ENCODE results near the gene TNFAIP2. TPM values are rescaled to one million over a fixed set of nuclear protein-coding genes. Genes with fewer than 3 reads are reported as not detected.

The TNFAIP2 gene
- total RNA-seq, 1 donor from 2014 or later: 21.5 TPM

DNA sequence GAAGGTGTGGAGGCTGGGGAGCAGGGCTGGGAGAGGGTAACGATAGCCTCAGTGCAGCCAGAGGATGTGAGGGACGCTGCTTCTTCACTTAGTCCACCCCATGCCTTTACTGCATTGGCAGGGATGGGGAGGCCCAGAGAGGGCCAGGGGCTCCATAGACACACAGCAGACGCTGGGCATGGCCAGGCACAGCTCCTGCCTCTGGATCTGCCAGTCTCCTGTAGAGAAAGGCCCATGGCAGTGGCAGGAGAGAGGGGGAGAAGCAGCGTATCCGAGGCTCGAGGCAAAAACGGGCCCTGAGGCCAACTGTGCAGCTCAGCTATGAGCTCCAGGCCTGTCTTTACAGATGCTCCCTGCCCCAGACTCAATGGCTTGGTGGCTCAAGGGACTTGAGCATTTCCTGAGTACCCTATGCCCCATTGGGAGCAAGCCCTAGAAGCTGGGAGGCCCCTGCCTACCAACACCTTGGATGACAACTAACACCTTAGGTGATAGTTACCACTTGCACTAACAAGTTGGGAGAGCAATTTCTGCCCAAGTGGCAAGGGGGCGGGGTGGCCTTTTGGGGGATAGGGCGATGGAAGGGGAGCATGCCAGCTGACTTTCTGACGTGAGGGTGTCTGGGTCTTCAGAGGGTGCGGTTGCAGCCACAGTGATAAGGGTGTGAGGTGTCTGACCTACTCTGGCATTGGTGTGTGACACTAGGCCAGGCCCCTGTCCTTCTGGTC, 44.2 kb upstream of the TNFAIP2 start:
- TF ChIP-seq, protein P1, sequence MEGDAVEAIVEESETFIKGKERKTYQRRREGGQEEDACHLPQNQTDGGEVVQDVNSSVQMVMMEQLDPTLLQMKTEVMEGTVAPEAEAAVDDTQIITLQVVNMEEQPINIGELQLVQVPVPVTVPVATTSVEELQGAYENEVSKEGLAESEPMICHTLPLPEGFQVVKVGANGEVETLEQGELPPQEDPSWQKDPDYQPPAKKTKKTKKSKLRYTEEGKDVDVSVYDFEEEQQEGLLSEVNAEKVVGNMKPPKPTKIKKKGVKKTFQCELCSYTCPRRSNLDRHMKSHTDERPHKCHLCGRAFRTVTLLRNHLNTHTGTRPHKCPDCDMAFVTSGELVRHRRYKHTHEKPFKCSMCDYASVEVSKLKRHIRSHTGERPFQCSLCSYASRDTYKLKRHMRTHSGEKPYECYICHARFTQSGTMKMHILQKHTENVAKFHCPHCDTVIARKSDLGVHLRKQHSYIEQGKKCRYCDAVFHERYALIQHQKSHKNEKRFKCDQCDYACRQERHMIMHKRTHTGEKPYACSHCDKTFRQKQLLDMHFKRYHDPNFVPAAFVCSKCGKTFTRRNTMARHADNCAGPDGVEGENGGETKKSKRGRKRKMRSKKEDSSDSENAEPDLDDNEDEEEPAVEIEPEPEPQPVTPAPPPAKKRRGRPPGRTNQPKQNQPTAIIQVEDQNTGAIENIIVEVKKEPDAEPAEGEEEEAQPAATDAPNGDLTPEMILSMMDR (conservative IDR thresholded peaks at IDR 0.05): no peak
- Mint-ChIP-seq H3K27ac (no peak overlapping the region), H3K9me3 (no peaks in the 10 kb centered on the region), H3K36me3 (no peaks in the 10 kb centered on the region), H3K27me3 (peaks cover 4% of the 10 kb centered on the region), H3K4me3 (no peak overlapping the region), H3K4me1 (ENCODE audit: unreplicated experiment) (peaks cover 6% of the 10 kb centered on the region)
- no peak for DNase-seq (ENCODE audit: extremely low spot score, unreplicated experiment)

DNA sequence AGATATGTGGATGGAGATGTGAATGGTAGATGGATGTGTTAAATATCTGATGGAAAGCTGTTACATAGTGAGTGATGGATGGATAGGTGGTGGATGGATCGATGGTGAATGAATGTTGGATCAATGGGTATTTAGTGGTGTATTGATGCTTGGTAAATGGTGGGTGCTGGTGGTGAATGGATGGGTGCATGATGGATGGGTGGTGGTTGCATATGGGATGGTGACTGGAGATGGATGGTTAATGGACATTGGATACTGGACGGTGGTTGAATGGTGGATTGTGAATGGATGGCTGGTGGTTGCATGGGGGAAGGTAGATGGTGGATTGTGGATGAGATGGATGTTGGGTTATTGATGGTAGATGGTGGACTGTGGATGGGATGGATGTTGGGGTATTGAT, 41.3 kb upstream of the TNFAIP2 start:
- Mint-ChIP-seq H3K27me3 (peaks cover 21% of the 10 kb centered on the region), H3K4me3 (no peak overlapping the region), H3K4me1 (ENCODE audit: unreplicated experiment) (no peaks in the 10 kb centered on the region), H3K9me3 (no peaks in the 10 kb centered on the region), H3K27ac (no peak overlapping the region), H3K36me3 (no peaks in the 10 kb centered on the region)
- TF ChIP-seq, protein P1 (conservative IDR thresholded peaks at IDR 0.05): no peak
- DNase-seq (ENCODE audit: extremely low spot score, unreplicated experiment): no peak

DNA sequence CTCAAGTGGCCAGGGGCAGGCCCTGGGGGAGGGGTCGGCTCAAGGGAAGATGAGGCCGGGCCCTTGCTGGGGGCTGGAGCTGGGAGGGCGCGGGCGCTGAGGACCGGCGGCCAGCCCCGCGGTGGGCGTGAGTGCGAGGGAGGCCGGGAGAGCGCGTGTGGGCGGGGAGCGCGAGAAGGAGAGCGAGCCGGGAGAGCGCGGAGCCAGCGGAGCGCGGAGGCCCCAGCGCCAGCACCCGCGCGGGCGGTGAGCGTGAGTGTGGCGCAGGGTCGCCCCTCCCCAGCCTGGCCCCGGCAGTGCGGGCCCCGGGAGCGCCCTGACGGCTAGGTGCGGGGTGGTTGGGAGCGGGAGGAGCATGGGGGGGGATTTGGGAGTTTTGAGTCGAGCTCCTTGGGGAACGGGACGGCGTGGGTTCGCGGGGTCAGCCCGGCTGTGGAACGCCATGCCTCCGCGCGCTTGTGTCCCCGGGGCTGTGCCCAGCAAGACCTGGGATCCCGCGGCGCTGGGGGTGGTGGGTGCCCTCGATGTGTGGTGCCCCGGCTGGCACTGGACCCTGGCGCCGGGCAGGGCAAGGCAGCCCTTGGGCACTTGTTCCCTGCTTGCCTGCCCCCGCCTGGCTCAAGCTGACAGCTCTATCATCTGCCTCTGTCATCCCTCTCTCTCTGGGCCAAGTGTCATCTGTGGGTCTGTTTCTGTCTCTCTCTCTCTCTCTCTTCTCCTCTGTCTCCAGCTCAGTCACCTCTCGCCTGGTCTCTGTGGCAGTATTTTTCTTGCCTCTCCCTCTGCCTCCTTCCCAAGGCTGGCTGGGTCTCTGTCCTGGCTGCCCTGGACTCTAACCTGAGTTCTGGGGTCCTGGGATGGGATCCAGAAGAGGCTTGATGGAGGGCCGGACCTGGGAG, 39.0 kb upstream of the TNFAIP2 start, which contains the start of gene LBHD2:
Gene LBHD2, plus strand, starts transcription at position 190 of the 899 bp plus-strand sequence. CDS start 1,803 bp downstream, outside the sequence.
- no peaks in the 10 kb centered on the region for H3K36me3 Mint-ChIP-seq
- no peak within 1 kb of the TSS for H3K27ac Mint-ChIP-seq
- no peaks in the 10 kb centered on the region for H3K9me3 Mint-ChIP-seq
- no peaks in the 10 kb centered on the region for H3K4me1 Mint-ChIP-seq (ENCODE audit: unreplicated experiment)
- peak within 1 kb of the TSS; percentile 57 for H3K4me3 Mint-ChIP-seq
- DNase-seq (ENCODE audit: extremely low spot score, unreplicated experiment): no peak
- TF ChIP-seq, protein P1 (conservative IDR thresholded peaks at IDR 0.05): no peak
- peaks cover 21% of the 10 kb centered on the region for H3K27me3 Mint-ChIP-seq

DNA sequence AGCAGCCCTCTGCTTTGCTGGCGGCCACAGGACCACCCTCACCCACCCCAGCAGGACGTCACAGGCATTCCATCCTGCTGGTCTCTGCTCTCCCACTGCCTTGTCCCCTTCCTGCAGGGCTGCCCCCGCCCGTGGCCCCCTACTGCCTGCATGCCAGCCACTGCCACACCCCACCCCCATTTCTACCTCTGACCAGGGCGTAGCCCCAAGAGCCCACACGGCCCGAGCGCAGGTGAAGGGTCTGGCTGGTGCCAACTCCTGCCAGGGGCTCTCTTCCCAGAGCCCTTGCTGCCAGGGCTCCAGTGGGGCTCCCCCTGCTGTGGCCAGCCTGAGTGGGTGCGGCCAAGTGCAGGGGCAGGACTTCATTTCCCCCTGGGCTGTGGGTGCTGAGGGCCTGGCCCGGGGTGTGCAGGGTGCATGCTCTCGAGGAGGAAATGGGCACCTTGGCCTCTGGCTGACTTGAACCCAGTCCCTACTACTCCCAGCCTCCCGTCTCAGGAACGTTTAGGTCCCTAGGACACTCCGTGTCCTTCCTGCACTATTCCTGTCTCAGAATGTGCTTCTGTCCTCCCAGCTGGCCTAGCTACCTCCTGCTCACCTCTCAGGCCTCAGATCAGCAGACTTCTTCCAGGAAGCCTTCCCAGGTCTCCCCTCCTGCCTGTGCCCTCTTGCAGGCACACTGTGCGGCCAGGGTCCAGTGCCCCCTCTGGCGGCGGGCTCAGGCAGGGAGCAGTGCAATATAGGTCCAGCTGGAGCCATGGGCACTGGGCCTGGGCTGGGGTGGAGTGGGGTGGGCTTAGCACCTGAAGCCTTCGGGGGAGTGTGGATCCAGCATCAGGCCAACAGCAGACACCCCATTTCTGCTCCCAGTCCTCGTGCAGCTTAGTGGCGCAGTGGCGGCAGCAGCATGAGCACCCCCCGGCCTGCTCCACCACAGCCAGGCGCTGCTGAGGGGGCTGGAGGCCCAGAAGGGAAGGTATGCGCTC, 37.9 kb upstream of the TNFAIP2 start:
- Mint-ChIP-seq H3K27ac (no peak overlapping the region), H3K9me3 (no peaks in the 10 kb centered on the region), H3K27me3 (peaks cover 21% of the 10 kb centered on the region), H3K36me3 (no peaks in the 10 kb centered on the region), H3K4me1 (ENCODE audit: unreplicated experiment) (no peaks in the 10 kb centered on the region), H3K4me3 (no peak overlapping the region)
- no peak for DNase-seq (ENCODE audit: extremely low spot score, unreplicated experiment)
- TF ChIP-seq, protein P1 (conservative IDR thresholded peaks at IDR 0.05): peak; percentile 47

DNA sequence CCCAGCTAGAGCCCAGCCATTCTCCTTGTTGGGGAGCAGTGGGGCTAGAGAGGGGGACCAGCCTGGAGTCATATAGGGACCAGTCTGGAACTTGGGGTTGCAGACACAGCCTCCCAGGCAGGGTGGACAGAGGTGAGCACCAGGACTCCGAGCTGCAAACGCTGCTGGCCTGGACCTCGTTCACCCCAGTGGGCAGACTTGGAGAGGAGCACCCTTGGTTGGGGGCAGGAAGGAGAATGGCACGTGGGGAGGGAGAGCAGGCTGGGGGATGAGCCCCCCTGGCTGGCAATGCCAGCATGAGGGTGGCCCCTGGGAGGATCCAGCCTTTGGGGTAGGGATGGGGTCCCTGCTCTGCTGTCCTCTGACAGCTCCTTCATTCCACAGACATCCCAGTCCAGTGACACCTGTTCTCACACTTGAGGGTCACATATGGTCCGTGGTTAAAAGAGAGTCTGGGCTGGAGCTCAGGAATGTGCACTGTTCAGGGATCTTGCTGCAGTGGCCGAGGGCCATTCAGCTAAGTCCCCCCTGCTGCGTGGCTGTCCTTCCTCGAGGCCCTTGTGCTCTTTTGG, 36.4 kb upstream of the TNFAIP2 start:
- H3K36me3 Mint-ChIP-seq: no peaks in the 10 kb centered on the region
- H3K4me1 Mint-ChIP-seq (ENCODE audit: unreplicated experiment): no peaks in the 10 kb centered on the region
- no peak overlapping the region for H3K27ac Mint-ChIP-seq
- H3K4me3 Mint-ChIP-seq: no peak overlapping the region
- TF ChIP-seq, protein P1 (conservative IDR thresholded peaks at IDR 0.05): no peak
- H3K27me3 Mint-ChIP-seq: peaks cover 21% of the 10 kb centered on the region
- no peak for DNase-seq (ENCODE audit: extremely low spot score, unreplicated experiment)
- no peaks in the 10 kb centered on the region for H3K9me3 Mint-ChIP-seq
